Smooth muscle cell (in vitro differentiated cells): ENCODE data around the gene CCDC92B. TPM values are rescaled to one million over a fixed set of nuclear protein-coding genes. Genes with fewer than 3 reads are reported as not detected.

ENCODE experiments used
- DNase-seq: peaks from one replicate; lab custom pipeline; 2025; ENCODE audit not compliant: unreplicated experiment; lab: John Stamatoyannopoulos, UW
- H2AFZ ChIP-seq: fragments of 200-600 bp; sonication (generic); 2 replicates; pipeline ENCODE4 v1.6.0; 2016; ENCODE audit warnings: antibody characterized with exemption, low read depth, mild to moderate bottlenecking
- H3F3A ChIP-seq: fragments of 200-600 bp; sonication (generic); 2 replicates; pipeline ENCODE4 v1.6.0; 2017; ENCODE audit warnings: antibody characterized with exemption, low read depth
- H3K27ac ChIP-seq: fragments of 200-600 bp; sonication (generic); 2 replicates; pipeline ENCODE4 v1.5.1; 2016; ENCODE audit warnings: low read depth, mild to moderate bottlenecking
- H3K27me3 ChIP-seq: fragments of 200-600 bp; sonication (generic); 2 replicates; pipeline ENCODE4 v1.6.1; 2016; ENCODE audit warnings: low read depth, mild to moderate bottlenecking
- H3K36me3 ChIP-seq: fragments of 200-600 bp; sonication (generic); 2 replicates; pipeline ENCODE4 v1.5.1; 2016; ENCODE audit warnings: low read depth
- H3K4me1 ChIP-seq: fragments of 200-600 bp; sonication (generic); 2 replicates; pipeline ENCODE4 v1.5.1; 2016; ENCODE audit warnings: low read depth
- H3K4me2 ChIP-seq: fragments of 200-600 bp; sonication (generic); 2 replicates; pipeline ENCODE4 v1.6.0; 2016; ENCODE audit warnings: mild to moderate bottlenecking
- H3K4me3 ChIP-seq: fragments of 200-600 bp; sonication (generic); 2 replicates; pipeline ENCODE4 v1.5.1; 2016; ENCODE audit warnings: mild to moderate bottlenecking
- H3K79me2 ChIP-seq: fragments of 200-600 bp; sonication (generic); 2 replicates; pipeline ENCODE4 v1.6.0; 2016; ENCODE audit warnings: low read depth, mild to moderate bottlenecking
- H3K9ac ChIP-seq: fragments of 200-600 bp; sonication (generic); 2 replicates; pipeline ENCODE4 v1.6.0; 2016; ENCODE audit warnings: low read depth
- H3K9me3 ChIP-seq: fragments of 200-600 bp; sonication (generic); replicated peaks from 2 replicates; pipeline ENCODE4 v1.5.1; 2016; ENCODE audit warnings: low read depth
- H4K20me1 ChIP-seq: fragments of 200-600 bp; sonication (generic); 2 replicates; pipeline ENCODE4 v1.6.0; 2016; ENCODE audit warnings: low read depth
- CTCF ChIP-seq: fragments of 200-600 bp; sonication (generic); IDR thresholded peaks from 2 replicates; pipeline ENCODE4 v1.5.1; 2017; ENCODE audit warnings: borderline replicate concordance, mild to moderate bottlenecking, antibody characterized with exemption; ENCODE audit not compliant: insufficient read depth, poor library complexity, severe bottlenecking
- WGBS: methylation state at CpG from one replicate; pipeline ENCODE4 v1.1.7; 2016; ENCODE audit warnings: low lambda C conversion rate; 5-methylcytosine and 5-hydroxymethylcytosine counted together
- polyA plus RNA-seq: library from polyadenylated mRNA; unstranded; fragments of >200 nt; fragmentation: Nextera tagmentation; extraction: Ambion mirVana; gene quantifications from 2 replicates; pipeline ENCODE4 v1.2.1, GENCODE V29; 2016
- total RNA-seq: library from RNA; depleted of rRNA; stranded (reverse); fragments of >200 nt; gene quantifications from 2 replicates; pipeline ENCODE4 v1.2.3, GENCODE V29; 2014

Gene CCDC92B
- total RNA-seq, result not detected in 2 replicates
- polyA plus RNA-seq, result not detected in 2 replicates

DNA sequence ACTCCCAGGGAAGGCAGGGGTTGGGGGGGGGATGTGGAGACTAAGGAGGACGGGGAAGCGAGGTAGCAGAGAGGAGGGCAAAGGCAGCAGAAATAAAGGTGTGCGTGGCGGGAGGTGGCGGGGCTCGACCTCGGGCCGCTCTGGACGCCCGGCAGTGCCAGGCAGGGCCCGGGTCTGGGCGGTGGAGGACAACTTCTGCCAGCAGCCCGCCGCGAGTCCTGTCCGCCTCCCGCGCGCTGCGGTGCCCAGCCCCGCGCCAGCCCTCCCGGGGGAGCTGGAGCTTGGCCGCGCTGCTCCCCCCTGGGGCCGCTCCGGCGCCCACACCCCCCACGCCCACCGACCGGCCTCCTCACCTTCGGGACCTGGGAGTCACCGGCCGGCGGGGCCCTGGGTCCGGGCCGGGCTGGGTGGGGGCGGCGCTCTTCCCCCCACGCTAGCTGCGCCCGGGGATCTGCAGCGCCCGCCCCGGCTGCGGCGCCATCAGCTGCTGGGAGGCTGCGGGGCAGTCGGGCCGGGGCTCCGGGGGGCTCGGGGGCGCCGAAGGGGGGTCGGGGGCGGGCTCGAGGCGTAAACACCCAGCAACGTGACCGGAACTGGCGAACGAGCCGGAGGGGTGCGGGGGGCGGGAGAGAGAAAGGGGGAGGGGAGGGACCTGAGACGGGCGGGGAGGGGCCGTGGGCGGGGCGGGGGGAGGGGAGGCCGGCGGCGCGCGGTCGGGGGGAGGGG lies at the start of gene CCDC92B:
Gene CCDC92B (minus strand): TSS at position 595 of the 726 bp plus-strand sequence. CDS start 14,507 bp downstream, outside the sequence.
- no peaks in the 10 kb centered on the region for H3F3A ChIP-seq
- WGBS, result 11% methylated on average over 12 of the region's 76 CpGs
- H3K4me2 ChIP-seq, result peak within 1 kb of the TSS; percentile 80
- no peaks in the 10 kb centered on the region for H3K79me2 ChIP-seq
- H3K36me3 ChIP-seq, result no peaks in the 10 kb centered on the region
- TF ChIP-seq CTCF, result no peak
- H3K4me3 ChIP-seq, result peak within 1 kb of the TSS; percentile 2
- no peak within 1 kb of the TSS for H2AFZ ChIP-seq
- H3K9ac ChIP-seq, result no peak within 1 kb of the TSS
- DNase-seq, result no peak
- peaks cover 76% of the 10 kb centered on the region for H3K27me3 ChIP-seq
- no peaks in the 10 kb centered on the region for H3K9me3 ChIP-seq
- H3K4me1 ChIP-seq, result no peaks in the 10 kb centered on the region
- H4K20me1 ChIP-seq, result no peaks in the 10 kb centered on the region
- H3K27ac ChIP-seq, result no peak within 1 kb of the TSS

DNA sequence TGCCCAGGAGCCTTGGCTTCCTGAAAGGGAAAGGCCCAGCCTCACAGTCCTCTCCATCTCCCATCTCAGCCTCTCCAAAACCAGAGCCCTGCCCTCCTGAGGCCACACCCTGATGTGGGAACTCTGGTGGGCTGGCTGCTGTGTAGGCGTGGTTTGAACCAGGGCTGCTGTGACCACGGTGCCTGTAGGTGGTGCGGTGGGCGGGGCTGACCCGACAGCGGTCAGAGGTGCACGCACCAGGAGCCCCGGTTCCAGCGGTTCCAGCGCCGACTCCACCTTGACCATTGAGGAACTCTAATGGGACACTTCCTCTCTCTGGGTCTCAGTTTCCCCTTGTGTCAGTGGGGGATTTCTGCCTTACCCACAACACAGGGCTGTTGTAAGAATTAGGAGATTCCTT lies 49.2 kb upstream of the CCDC92B start:
- H3K79me2 ChIP-seq, result no peaks in the 10 kb centered on the region
- TF ChIP-seq CTCF, result no peak
- H3K4me2 ChIP-seq, result no peak overlapping the region
- DNase-seq, result no peak
- no peak overlapping the region for H2AFZ ChIP-seq
- H3K27ac ChIP-seq, result no peak overlapping the region
- no peak overlapping the region for H3K4me3 ChIP-seq
- H3K9ac ChIP-seq, result no peak overlapping the region
- no peaks in the 10 kb centered on the region for H3K9me3 ChIP-seq
- 49% methylated on average over 10 of the region's 11 CpGs for whole genome bisulfite sequencing
- H3K27me3 ChIP-seq, result no peaks in the 10 kb centered on the region
- no peaks in the 10 kb centered on the region for H4K20me1 ChIP-seq
- no peaks in the 10 kb centered on the region for H3F3A ChIP-seq
- no peaks in the 10 kb centered on the region for H3K4me1 ChIP-seq
- no peaks in the 10 kb centered on the region for H3K36me3 ChIP-seq

- H3K9me3 ChIP-seq, result no peaks in the 10 kb centered on the region
- no peak overlapping the region for H3K4me2 ChIP-seq
- TF ChIP-seq CTCF, result no peak
- no peak overlapping the region for H2AFZ ChIP-seq
- no peak overlapping the region for H3K27ac ChIP-seq
- no peak overlapping the region for H3K4me3 ChIP-seq
- H3K4me1 ChIP-seq, result no peaks in the 10 kb centered on the region
- no peak overlapping the region for H3K9ac ChIP-seq
- no peak for DNase-seq
- H3K27me3 ChIP-seq, result no peaks in the 10 kb centered on the region
- H4K20me1 ChIP-seq, result no peaks in the 10 kb centered on the region
- H3F3A ChIP-seq, result no peaks in the 10 kb centered on the region
- H3K36me3 ChIP-seq, result no peaks in the 10 kb centered on the region
- 93% methylated on average over 11 of the region's 11 CpGs for WGBS
- H3K79me2 ChIP-seq, result no peaks in the 10 kb centered on the region
Measured at GRCh38 chr17:2798188-2798587, 48.7 kb upstream of the CCDC92B start.

- no peak for DNase-seq
- WGBS, result 97% methylated on average over 10 of the region's 11 CpGs
- no peak overlapping the region for H2AFZ ChIP-seq
Measured at GRCh38 chr17:2797637-2798036, 48.2 kb upstream of the CCDC92B start.

More at GRCh38 chr17:2797637-2798036, 48.2 kb upstream of the CCDC92B start:
- H3K4me1 ChIP-seq, result no peaks in the 10 kb centered on the region
- H3K79me2 ChIP-seq, result no peaks in the 10 kb centered on the region
- H3K9ac ChIP-seq, result no peak overlapping the region
- TF ChIP-seq CTCF, result no peak
- H3K27me3 ChIP-seq, result no peaks in the 10 kb centered on the region
- H3F3A ChIP-seq, result no peaks in the 10 kb centered on the region
- H3K36me3 ChIP-seq, result no peaks in the 10 kb centered on the region
- no peaks in the 10 kb centered on the region for H3K9me3 ChIP-seq
- no peak overlapping the region for H3K4me3 ChIP-seq
- no peak overlapping the region for H3K4me2 ChIP-seq
- no peak overlapping the region for H3K27ac ChIP-seq
- no peaks in the 10 kb centered on the region for H4K20me1 ChIP-seq
